Measurements from ENCODE around the gene NPAS2. TPM values are rescaled to one million over a fixed set of nuclear protein-coding genes. Genes with fewer than 3 reads are reported as not detected.

NPAS2 gene
- total and polyA plus RNA-seq, 2 donors (not counting 3 experiments of a cell fraction or from before 2014, with no cell fraction given): 29.0 to 53.9 TPM

DNA sequence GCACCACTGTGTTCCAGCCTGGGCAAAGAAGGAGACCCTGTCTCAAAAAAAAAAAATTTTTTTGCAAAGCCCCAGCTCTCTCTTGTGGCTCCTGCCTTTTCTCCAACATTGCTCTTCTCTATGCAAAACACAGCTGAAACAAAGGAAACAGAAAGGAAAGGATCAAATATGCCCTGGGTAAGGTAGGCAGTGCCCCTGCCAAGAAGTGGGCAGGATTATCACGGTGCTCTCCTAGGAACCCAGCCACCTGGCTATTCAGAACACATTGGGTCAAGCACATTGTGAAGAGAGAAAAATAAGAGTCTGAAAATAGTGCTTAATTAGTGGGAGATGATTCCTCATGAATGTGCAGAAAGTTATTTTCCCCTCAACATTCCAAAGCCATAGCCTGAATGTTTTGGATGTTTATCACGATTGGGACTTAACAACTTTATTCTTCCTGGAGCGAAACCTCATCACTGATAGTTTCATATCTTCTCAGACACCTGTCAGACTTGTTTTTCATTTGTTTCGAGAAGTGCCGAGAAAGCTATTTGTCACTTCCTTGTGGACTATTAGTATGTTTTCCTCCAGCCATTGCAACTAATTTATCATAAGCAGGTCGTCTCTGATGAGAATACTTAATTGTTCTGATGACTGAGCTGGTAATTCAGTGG, 139.4 kb downstream of the NPAS2 start:
- intact Hi-C loops (cut with micrococcal nuclease) (loop anchor here (2.0 kb wide), 1 partner anchor 57 kb away; no protein-coding TSS in a partner anchor), dilution Hi-C loops (cut with MboI; ENCODE audit: extremely low pct_ligation_motif_present, low sequenced_read_pairs) (no loop called here)
- peak; percentile 80 for DNase-seq (ENCODE audit: low read depth, low spot score)
- POLR2A ChIA-PET: no interaction called here
- Histone ChIP-seq H3K27ac (ENCODE audit: insufficient read depth, low read depth, low read length) (peak overlapping the region; percentile 69), H3K4me2 (ENCODE audit: insufficient read depth, low read length) (peak overlapping the region; percentile 59), H3K27me3 (ENCODE audit: control insufficient read depth in 2 of 2, insufficient read depth in 2 of 2, low read length in 2 of 2) (no peaks in the 10 kb centered on the region), H3K9me3 (replicated peaks; ENCODE audit: control insufficient read depth, insufficient read depth, low read length) (no peaks in the 10 kb centered on the region), H3K4me3 (replicated peaks in 1 of 3; ENCODE audit: insufficient read depth in 1 of 3, low read depth in 1 of 3, low read length in 3 of 3) (no peak overlapping the region), H3K9me1 (replicated peaks; ENCODE audit: control insufficient read depth, extremely low read depth, insufficient read depth, low read length) (no peaks in the 10 kb centered on the region), H3K4me1 (ENCODE audit: control insufficient read depth, extremely low read depth, insufficient read depth, low read length) (peaks cover 15% of the 10 kb centered on the region), H2AFZ (ENCODE audit: low read depth, low read length) (no peak overlapping the region), H4K20me1 (replicated peaks; ENCODE audit: control insufficient read depth, extremely low read depth, insufficient read depth, low read length) (no peaks in the 10 kb centered on the region), H3K36me3 (ENCODE audit: control insufficient read depth in 2 of 2, extremely low read depth in 1 of 2, insufficient read depth in 2 of 2, low read length in 2 of 2) (peaks cover 0 to 6% of the 10 kb centered on the region in 2 experiments), H3K79me2 (ENCODE audit: control insufficient read depth, insufficient read depth, low read length) (no peaks in the 10 kb centered on the region), H3K9ac (replicated peaks; ENCODE audit: extremely low read depth, insufficient read depth, low read length) (peak overlapping the region; percentile 21)
- TF ChIP-seq GATA2 (IDR thresholded peaks at IDR 0.05; ENCODE audit: insufficient read depth, insufficient read length, low read depth, low read length) (peak; percentile 80), MYC (IDR thresholded peaks at IDR 0.05; ENCODE audit: low read depth, low read length) (no peak), JUN (IDR thresholded peaks at IDR 0.05; ENCODE audit: borderline replicate concordance, insufficient read depth, insufficient read length, low read depth) (peak; percentile 23), FOS (IDR thresholded peaks at IDR 0.05; ENCODE audit: borderline replicate concordance, insufficient read depth, low read length) (no peak), POLR2AphosphoS5 (IDR thresholded peaks at IDR 0.05; ENCODE audit: insufficient read depth, low read depth, low read length) (peak; percentile 51), POLR2A (IDR thresholded peaks at IDR 0.05; ENCODE audit: low read depth, low read length) (no peak), EZH2 (IDR thresholded peaks at IDR 0.05; ENCODE audit: borderline replicate concordance, low read depth, low read length, severe bottlenecking) (no peak)
- TF ChIP-seq, protein P1, sequence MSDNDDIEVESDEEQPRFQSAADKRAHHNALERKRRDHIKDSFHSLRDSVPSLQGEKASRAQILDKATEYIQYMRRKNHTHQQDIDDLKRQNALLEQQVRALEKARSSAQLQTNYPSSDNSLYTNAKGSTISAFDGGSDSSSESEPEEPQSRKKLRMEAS (IDR thresholded peaks at IDR 0.05; ENCODE audit: insufficient read depth, insufficient read length): no peak
- TF ChIP-seq, protein P2, sequence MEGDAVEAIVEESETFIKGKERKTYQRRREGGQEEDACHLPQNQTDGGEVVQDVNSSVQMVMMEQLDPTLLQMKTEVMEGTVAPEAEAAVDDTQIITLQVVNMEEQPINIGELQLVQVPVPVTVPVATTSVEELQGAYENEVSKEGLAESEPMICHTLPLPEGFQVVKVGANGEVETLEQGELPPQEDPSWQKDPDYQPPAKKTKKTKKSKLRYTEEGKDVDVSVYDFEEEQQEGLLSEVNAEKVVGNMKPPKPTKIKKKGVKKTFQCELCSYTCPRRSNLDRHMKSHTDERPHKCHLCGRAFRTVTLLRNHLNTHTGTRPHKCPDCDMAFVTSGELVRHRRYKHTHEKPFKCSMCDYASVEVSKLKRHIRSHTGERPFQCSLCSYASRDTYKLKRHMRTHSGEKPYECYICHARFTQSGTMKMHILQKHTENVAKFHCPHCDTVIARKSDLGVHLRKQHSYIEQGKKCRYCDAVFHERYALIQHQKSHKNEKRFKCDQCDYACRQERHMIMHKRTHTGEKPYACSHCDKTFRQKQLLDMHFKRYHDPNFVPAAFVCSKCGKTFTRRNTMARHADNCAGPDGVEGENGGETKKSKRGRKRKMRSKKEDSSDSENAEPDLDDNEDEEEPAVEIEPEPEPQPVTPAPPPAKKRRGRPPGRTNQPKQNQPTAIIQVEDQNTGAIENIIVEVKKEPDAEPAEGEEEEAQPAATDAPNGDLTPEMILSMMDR (IDR thresholded peaks at IDR 0.05; ENCODE audit: extremely low read depth in 1 of 2, insufficient read depth in 1 of 2, low read depth in 1 of 2, low read length in 2 of 2): no peak
- CTCF ChIA-PET: interaction anchor here (0.9 to 1.5 kb wide), 9 partner anchors 11 to 353 kb away, joined by 3 to 6 read pairs (median 4); no protein-coding TSS in a partner anchor
- BruUV-seq (replicated peaks): no TSS peak
- FAIRE-seq: no peak
